Vagina (tissue), 1 donor: ENCODE measurements around the gene CYP4A11. TPM values are rescaled to one million over a fixed set of nuclear protein-coding genes. Genes with fewer than 3 reads are reported as not detected.

Experiments
- small RNA-seq: library from RNA; depleted of rRNA; stranded (forward); fragments of <200 nt; gene quantifications from one replicate; pipeline ENCODE3, GENCODE V24; 2016
- total RNA-seq: library from RNA; depleted of rRNA; stranded (reverse); fragments of >200 nt; gene quantifications from one replicate; pipeline ENCODE4 v1.2.3, GENCODE V29; 2016

Gene CYP4A11
- total RNA-seq, 1 donor from 2014 or later = not detected

Small RNA genes within 50 kb of the gene (small RNA-seq; reads per million reads assigned to genes)
- not detected for gene CYP4A26P

Other genes with a start within 250 kb of the CYP4A11 start
- 67.3 TPM for gene EFCAB14, start 222.4 kb downstream of the CYP4A11 start, total RNA-seq
- 74.4 TPM for gene CYP4B1, start 142.4 kb downstream of the CYP4A11 start, total RNA-seq
- 17.9 TPM for gene CYP4X1, start 82.2 kb upstream of the CYP4A11 start, total RNA-seq
- gene CYP4Z1, start 125.8 kb upstream of the CYP4A11 start, total RNA-seq = 1.2 TPM
- not detected for gene CYP4A22, start 196.0 kb upstream of the CYP4A11 start, total RNA-seq
- 55.2 TPM for gene PDZK1IP1, start 248.6 kb upstream of the CYP4A11 start, total RNA-seq